ENCODE measurements around the gene CABLES1. TPM values are rescaled to one million over a fixed set of nuclear protein-coding genes. Genes with fewer than 3 reads are reported as not detected.

CABLES1 gene
- total and polyA plus RNA-seq, 2 experiments from 2014 or later, result 3.8 to 4.1 TPM

DNA sequence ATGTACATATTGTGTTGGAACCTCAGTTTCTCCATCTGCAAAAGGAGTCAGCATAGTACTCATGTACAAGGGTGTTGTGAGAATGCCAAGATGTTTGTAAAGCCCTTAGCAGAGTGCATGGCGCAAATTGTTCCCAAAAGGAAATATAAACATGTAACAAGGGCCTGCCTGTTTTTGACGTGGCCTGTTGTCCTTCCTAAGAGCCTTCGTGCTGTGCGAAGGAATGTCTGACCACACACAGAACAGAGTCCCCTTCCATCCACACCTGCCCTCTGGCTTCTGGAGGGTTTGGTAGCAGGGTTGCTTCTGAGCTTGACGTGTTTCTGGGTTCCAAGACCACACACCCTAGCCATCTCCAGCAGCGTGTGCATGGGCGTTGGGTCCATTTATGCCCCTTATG is 34.9 kb downstream of the CABLES1 start:
- Histone ChIP-seq H3K9me3 (ENCODE audit: low read depth) (no peaks in the 10 kb centered on the region), H3K36me3 (no peaks in the 10 kb centered on the region), H3K4me1 (ENCODE audit: low read depth) (peaks cover 4% of the 10 kb centered on the region), H3K27ac (no peak overlapping the region), H3K4me3 (no peak overlapping the region), H3K27me3 (no peaks in the 10 kb centered on the region)
- no peak for DNase-seq (ENCODE audit: low read depth in 1 of 2, low spot score in 1 of 2)
- TF ChIP-seq, protein P1, sequence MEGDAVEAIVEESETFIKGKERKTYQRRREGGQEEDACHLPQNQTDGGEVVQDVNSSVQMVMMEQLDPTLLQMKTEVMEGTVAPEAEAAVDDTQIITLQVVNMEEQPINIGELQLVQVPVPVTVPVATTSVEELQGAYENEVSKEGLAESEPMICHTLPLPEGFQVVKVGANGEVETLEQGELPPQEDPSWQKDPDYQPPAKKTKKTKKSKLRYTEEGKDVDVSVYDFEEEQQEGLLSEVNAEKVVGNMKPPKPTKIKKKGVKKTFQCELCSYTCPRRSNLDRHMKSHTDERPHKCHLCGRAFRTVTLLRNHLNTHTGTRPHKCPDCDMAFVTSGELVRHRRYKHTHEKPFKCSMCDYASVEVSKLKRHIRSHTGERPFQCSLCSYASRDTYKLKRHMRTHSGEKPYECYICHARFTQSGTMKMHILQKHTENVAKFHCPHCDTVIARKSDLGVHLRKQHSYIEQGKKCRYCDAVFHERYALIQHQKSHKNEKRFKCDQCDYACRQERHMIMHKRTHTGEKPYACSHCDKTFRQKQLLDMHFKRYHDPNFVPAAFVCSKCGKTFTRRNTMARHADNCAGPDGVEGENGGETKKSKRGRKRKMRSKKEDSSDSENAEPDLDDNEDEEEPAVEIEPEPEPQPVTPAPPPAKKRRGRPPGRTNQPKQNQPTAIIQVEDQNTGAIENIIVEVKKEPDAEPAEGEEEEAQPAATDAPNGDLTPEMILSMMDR (IDR thresholded peaks at IDR 0.05; ENCODE audit: low read depth, low read length), result no peak

DNA sequence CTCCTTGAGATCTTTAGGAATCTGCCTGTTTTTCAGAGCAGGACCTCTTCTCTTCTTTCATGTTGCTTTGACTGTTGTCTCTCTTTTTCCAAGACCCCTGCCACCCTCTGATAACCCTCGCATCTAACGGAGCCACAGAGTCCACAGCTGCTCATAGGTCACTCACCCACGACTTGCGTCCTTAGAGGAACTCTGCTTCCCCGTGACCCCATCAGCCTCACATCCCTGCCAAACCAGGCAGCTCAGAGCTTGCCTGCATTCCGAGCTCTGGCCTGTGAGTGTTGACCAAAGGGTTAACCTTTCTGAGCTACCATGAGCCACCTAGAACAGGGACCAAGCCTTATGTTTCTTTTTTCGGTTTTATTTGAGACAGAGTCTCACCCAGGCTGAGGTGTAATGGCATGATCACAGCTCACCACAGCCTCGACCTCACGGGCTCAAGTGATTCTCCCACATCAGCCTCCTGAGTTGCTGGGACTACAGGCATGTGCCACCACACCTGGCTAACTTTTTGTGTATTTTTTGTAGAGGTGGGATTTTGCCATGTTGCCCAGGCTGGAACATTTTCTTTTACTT is 36.4 kb downstream of the CABLES1 start:
- peaks cover 2% of the 10 kb centered on the region for H3K4me1 ChIP-seq (ENCODE audit: low read depth)
- no peaks in the 10 kb centered on the region for H3K9me3 ChIP-seq (ENCODE audit: low read depth)
- no peaks in the 10 kb centered on the region for H3K36me3 ChIP-seq
- H3K27ac ChIP-seq, result no peak overlapping the region
- TF ChIP-seq, protein P1 (IDR thresholded peaks at IDR 0.05; ENCODE audit: low read depth, low read length), result no peak
- no peak for DNase-seq (ENCODE audit: low read depth in 1 of 2, low spot score in 1 of 2)
- no peak overlapping the region for H3K4me3 ChIP-seq
- H3K27me3 ChIP-seq, result no peaks in the 10 kb centered on the region

DNA sequence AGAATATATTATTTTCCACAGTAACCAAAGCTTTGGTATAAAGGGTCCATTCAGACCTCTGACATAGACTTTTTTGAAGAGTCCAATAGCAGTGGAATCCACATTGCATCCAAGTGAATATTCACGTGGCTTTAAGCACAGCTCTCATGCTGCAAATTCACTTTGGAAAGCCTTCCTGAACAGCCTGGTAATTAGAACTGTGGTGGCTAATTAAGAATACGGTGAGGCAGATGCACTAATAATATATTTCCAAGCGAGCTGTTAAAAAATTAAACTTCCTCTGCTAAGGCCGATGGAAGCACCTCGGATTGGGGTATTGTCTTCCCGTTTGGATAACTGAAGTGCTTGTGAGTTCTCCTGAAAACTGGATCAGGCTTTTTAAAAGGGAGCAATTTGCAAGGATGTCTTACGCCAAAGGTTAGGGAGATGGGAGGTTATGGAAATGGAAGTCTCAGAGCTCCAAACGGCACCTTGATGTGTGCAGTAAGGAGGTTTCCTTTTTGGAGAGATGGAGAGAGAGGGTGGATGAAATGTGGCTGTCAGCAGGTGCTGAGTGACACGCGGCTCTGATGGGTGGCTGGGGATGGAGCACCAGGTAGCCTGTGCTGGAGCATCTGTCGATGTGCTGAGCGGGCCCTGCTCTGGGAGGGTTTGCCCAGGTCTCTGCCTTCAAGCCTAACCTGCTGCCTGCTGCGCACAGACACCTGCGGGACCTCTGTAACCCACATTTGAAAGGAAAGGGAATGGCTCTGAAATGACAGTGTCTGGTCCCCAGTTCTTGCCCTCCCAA is 37.5 kb downstream of the CABLES1 start:
- no peaks in the 10 kb centered on the region for H3K4me1 ChIP-seq (ENCODE audit: low read depth)
- H3K9me3 ChIP-seq (ENCODE audit: low read depth), result no peaks in the 10 kb centered on the region
- no peak overlapping the region for H3K4me3 ChIP-seq
- DNase-seq (ENCODE audit: low read depth in 1 of 2, low spot score in 1 of 2), result no peak
- no peaks in the 10 kb centered on the region for H3K36me3 ChIP-seq
- TF ChIP-seq, protein P1 (IDR thresholded peaks at IDR 0.05; ENCODE audit: low read depth, low read length), result no peak
- H3K27ac ChIP-seq, result no peak overlapping the region
- H3K27me3 ChIP-seq, result no peaks in the 10 kb centered on the region

DNA sequence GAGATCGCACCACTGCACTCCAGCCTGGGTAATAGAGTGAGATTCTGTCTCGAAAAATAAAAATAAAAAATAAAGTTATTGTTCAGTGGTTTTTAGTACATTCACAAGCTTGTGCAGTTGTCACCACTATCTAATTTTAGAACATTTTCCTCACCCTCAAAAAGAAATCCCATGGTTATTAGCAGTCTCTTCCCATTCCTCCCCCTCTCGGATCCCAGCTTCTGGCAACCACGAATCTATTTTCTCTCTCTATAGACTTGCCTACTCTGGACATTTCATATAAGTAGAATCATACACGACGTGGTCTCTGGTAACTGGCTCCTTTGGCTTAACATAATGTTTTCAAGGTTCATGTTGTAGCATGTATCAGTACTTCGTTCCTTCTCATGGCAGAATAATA is 38.6 kb downstream of the CABLES1 start:
- no peak for DNase-seq (ENCODE audit: low read depth in 1 of 2, low spot score in 1 of 2)
- no peaks in the 10 kb centered on the region for H3K4me1 ChIP-seq (ENCODE audit: low read depth)
- H3K27ac ChIP-seq, result no peak overlapping the region
- H3K27me3 ChIP-seq, result no peaks in the 10 kb centered on the region
- no peaks in the 10 kb centered on the region for H3K9me3 ChIP-seq (ENCODE audit: low read depth)
- TF ChIP-seq, protein P1 (IDR thresholded peaks at IDR 0.05; ENCODE audit: low read depth, low read length), result no peak
- no peak overlapping the region for H3K4me3 ChIP-seq
- H3K36me3 ChIP-seq, result no peaks in the 10 kb centered on the region

DNA sequence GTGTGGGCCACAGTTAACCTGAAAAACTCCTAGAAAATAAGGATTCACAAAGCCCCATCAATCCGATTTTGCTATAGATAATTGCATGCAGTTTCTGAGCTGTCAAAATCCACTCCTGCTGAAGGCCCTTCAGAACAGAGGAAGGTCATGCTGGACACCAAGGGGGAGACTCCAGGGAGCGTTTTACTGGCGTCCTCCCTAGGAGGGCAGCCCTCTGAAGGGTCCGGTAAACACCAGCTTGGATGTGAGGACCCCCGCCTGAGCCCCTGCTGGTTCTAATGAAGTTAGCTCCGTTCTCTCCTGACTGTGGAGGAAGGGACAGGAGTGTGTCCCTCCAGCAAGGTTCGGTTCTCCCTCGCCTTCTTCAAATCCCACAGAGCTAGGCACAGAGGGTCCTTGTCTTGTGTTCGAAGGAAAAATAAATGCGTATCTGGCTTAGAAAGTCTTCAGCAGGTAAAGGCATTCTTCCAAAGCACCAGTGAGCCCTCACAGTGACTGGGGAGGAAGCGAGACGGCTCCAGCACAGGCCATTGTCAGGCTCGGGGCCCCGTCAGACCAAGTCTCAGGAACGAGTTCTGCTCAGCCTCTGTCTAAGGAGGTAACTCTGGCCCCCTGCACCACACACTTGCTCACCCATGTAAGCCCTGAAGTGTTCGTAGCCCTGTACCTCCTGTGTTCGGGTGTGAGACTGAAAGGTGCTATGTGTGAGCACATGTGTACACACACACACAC is 41.6 kb downstream of the CABLES1 start:
- no peak overlapping the region for H3K27ac ChIP-seq

More for the DNA sequence above, 41.6 kb downstream of the CABLES1 start:
- Histone ChIP-seq H3K36me3 (no peaks in the 10 kb centered on the region), H3K9me3 (ENCODE audit: low read depth) (no peaks in the 10 kb centered on the region), H3K27me3 (no peaks in the 10 kb centered on the region), H3K4me1 (ENCODE audit: low read depth) (no peaks in the 10 kb centered on the region), H3K4me3 (no peak overlapping the region)
- TF ChIP-seq, protein P1 (IDR thresholded peaks at IDR 0.05; ENCODE audit: low read depth, low read length), result no peak
- DNase-seq (ENCODE audit: low read depth in 1 of 2, low spot score in 1 of 2), result no peak
